GM18907 (cell line): Measurements from ENCODE around the gene HTR2A.

Experiments used
- ATAC-seq: cut with Tn5 transposase; IDR thresholded peaks from one replicate; pipeline ENCODE4 v1.9.1; 2021; ENCODE audit warnings: mild to moderate bottlenecking, moderate library complexity; ENCODE audit not compliant: unreplicated experiment

HTR2A gene

DNA sequence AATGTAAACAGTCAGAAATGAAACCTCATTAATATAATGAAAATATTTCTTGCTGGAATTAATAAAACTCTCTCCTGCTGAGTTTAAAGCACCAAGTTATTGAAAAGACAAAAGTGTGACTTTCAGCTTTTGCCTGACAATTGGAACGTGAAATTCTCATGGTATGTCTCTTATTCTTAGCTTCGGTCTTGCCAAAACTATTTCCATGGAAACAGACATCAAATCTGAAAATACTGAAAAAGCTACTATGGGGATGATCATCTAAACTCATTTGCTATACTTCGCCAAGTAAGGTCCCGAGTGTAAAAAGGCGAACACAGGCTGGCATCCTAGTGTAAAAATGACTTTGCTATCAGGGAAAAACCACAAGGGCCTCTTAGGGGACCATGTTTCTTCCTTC is 22.8 kb downstream of the HTR2A start:
- ATAC-seq = no peak

DNA sequence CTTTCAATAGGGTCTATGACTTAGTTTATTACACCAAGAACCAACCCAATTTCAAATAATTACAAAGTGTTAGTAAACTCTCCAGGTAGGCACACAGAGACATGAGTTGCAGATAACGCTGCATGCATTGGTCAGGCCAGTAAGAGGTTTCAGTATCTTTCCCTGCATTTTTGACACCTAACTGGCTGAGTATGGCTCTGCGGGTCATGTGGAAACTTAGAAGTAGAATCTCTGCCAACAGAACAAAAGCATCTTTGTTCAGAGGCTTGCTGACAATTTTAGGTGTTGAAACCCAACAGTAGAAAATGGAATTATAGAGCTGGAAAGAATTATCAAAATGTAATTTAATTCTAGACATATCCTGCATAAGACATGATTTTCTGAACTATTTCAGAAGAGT is 25.3 kb downstream of the HTR2A start:
- ATAC-seq = no peak

DNA sequence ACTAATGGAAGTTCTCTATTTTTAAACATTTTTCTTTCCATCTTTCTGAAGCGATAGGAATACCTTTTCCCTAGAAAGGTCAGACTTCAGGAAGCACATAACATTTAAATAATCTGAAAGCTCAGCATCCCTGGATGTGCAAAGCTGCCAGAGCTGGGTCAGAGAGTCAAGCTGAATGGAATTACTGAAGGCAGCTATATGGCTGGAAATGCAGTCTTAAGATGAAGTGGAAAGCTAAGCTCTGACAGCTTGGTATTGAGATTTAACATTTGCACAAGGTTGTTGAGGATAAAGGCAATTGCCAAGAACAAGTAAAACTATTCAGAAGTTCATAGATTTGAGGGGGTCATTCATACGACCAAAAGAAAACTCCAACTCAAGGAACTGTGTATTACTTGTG is 28.8 kb downstream of the HTR2A start:
- no peak for ATAC-seq

DNA sequence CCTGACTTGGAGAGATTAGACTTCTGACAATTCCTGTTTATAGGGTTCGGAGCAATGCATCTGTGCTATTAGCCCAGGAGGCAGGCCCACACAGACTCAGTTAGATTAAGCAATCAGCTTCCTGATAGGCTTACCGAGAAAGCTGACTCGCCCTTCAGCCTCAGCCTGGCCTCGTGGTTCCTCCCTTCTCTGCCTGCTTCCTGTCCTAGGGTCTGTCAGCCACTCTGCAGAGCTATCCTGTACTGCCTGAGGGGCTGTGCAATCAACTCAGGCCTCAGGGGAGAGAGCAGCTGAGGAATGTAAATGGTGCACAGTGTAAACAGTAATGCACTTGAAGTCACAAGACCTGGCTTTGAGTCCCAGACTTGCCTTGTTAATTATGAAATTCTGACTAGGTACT is 30.7 kb downstream of the HTR2A start:
- ATAC-seq = no peak

DNA sequence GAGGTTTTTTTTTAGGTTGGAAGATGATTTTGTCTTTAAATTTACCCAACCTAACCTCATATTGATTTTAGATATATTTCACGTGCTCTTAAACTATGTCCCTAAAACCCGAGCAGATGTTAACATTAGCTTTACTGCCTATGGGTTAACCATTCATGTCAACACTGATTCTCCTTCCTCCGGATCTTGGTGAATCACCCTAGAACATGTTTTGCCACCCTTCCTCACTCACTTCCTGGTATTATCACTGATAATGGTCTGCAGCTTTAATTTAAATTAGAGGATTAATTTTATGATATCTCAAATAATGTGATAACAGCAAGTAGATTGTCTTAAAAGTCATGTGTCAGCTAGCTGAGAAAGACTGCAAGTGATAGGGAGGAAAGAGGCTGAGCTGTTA is 31.9 kb downstream of the HTR2A start:
- ATAC-seq = no peak

DNA sequence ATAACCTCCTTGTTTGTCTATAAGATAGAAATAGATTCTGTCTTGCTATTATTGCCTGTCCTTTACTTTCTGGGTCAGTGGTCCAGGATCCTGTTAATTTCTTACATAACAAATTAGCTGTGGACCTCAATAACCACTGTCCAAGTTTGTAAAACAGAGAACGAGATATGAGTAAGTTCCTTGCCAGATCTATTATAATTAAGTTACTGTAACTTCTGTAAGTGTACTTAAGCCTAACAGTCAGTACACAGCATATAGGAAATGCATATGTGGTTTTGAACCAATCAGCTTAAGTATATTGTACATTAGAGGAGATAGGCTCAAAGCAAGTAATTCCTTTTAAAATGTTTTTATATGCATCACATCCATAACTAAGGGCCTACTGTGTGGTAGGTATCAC is 34.9 kb downstream of the HTR2A start:
- ATAC-seq = peak; percentile 55

DNA sequence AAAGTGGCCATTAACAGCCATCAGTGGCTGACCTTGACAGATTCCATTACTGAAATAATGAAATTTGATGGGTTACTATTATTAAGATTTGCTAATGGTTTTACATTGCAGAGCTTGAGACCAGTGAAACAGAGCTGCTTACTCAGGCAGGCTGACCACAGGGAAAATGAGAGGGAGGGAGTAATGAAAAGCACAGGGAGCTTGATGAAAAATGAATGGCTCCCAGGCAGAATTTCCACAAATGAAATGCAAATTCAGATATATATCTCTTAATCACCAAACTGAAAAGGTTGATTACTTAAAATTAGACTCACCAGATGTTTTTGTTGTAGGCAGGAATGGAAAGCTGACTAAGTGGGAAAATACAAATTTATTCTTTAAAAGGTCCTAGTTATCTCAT is 36.1 kb downstream of the HTR2A start:
- ATAC-seq = no peak

DNA sequence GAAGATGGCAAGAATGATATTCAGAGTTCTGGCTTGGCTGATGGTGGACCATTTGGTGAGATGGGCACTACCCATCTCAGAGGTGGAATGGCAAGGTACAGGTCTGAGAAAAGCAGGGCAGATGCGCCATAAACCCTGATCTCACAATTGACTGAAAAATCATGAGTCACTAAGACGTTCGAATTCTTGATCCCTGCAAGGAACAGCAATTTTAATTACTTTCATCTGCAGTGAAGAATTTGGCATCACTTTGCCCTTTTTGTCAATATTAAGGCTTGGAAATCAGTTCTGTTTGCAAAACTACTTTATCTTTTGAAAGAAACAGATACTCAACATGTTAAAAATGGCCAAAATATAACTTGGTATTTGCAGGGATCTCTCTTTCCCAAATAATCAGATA is 38.1 kb downstream of the HTR2A start:
- no peak for ATAC-seq

DNA sequence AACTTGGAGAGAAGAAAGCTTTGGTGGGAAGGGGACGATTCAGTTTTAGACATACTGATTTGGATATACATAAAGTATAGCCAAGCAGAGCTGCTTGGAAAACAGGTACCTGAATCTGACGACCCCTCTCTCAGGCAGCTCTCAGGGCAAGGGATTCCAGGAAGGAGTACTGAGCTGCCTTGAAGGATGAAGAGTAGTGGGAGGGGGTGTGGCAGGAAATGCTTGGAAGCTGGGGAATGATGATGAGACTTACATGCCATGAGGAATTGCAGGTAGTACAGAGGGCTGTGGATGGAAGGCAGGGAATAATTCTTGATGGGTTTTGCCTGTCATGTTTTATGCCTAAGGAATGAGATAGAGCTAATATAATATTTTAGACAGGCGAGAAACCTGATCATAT is 38.7 kb downstream of the HTR2A start:
- no peak for ATAC-seq

DNA sequence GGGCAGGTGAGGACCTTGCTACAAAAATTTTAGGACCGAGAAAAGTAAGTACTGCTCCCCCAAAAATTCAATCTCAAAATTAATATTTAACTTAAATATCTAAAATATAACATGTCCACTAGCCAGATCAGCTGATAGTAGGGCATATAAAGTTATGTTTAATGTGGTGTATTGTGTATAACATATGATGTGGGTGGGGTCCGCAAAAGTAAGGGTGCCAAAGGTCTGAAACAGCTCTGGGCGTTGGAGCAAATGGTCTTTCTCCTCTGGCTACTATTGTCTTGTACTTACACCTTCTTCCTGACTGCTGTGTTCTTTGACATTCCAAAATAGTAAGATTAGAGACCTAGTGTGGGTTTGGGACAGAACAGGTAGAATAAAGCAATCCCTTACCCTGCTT is 41.2 kb downstream of the HTR2A start:
- no peak for ATAC-seq

DNA sequence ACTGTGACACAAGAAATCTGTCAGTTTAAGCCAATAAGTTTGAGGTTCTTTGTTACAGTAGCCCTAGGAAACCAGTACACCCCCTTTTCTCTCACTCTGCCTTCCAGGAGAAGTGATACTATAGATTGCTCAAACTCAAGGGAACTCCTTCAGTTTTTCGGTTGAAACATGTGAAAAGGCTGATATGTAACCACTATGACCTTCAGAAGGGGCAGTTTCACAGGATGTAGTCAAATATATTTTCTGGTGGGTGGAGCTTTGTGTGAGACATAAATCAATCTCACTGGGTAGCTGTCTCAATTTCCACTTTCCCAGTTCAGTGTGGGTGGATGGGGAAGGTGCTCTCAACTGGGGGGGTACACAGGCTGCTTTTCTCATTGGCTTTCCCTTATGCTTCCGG is 41.7 kb downstream of the HTR2A start:
- peak; percentile 74 for ATAC-seq

DNA sequence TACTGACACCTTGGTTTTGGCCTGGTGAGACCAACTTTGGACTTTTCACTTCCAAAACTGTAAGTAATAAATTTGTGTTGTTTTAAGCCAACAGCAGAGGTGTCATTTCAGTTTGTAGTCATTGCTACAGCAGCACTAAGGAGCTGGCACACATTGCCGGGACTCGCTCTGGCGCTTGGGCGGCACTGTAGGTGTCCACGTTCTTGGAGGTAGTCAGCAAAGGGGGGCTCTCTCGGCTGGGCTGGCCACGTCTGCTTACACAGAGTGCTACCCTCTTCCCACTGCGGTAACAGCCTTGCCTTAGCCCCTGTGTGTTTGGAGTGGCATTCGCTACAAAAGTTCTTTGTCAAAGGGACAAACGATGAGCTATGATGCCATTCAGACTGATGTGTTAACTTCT is 44.7 kb downstream of the HTR2A start:
- no peak for ATAC-seq

DNA sequence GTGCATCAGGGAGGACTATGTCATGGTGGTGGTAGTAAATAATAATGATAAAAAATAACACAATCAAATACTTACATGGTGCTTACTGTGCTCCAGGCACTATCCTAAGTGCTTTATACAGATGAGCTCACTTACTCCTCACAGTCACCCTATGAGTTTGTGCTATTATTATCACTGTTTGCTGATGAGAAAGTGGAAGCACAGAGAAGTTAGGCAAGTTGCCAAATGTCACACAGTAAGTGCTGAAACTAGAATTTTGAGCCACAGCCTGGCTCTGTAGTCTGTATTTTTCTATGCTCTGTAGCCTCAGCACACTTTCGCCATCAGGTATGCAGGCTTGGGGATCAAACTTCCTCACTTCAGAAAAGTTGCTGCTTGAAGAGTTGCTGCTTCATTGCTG is 46.6 kb downstream of the HTR2A start:
- ATAC-seq = no peak

DNA sequence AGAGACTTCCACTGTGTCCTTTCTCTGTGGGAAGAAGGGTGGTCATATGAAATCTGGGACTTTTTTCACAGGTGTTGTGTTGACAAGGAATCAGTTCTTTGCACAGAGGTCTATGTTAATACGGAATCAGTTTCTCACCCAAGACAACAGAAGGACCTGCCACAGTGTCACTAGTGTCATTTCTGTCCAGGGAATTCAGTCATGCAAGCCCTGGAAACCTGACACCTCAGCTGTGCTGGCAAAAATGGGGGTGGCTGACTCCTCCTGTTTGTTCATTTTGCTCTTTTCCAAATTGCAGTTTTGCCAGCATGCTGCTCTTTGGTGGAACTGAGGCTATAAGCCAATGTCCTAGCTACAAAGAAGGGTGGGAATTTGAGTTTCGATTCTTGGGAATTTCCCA is 50.1 kb downstream of the HTR2A start:
- ATAC-seq = no peak

DNA sequence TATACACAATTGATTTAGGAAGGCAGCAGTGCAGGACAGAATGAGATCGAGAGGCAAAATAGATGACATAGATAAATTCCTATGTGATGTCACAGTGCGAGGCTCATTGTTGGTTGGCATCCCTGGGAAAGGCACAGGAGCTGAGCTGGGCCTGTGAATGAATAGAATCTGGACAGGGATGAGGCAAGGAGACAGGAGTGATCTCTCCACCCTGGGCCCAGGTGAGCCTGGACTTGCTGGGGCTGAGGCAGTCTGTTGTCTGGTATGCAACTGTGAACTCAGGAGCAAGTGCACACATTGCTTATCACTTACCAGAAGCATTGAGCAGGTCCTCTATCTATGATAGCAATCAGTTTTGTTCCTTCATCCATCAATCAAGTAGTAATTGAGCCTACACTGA is 51.7 kb downstream of the HTR2A start:
- no peak for ATAC-seq

DNA sequence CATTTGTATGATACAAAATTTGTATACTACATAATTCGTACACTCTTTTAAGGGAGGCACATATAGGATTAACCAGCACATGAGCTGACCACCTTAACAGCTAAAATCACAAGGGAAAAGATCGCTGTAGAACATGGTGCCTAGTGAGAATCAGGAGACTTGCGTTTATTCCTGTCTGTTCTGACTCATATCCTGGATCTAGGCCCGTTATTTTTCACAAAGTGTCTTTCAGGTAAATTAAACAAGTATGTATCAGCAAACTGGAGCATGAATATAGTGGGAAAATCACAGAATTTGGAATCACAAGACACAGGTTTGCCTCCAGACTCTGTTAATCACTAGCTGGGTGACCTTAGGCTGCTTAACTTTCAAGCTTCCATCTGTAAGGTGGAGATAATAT is 52.4 kb downstream of the HTR2A start:
- no peak for ATAC-seq

DNA sequence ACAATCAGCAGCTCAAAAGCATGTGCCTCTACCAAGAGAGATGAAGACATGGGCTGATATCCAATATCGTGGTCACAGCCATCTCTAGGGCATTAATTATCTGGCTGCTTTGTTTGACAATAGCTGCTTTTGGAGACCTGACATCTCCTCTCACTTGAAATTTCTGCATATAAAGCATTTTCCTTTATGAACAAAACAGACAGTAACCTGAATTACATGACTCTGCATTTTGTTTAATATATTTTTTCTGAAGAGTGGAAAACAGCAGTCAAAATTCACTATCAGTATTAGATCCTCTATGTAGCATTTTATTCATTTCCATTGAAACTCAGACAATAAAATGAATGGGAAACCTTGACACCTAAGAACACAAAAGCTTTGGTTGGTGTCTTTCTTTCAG is 57.5 kb downstream of the HTR2A start:
- no peak for ATAC-seq

DNA sequence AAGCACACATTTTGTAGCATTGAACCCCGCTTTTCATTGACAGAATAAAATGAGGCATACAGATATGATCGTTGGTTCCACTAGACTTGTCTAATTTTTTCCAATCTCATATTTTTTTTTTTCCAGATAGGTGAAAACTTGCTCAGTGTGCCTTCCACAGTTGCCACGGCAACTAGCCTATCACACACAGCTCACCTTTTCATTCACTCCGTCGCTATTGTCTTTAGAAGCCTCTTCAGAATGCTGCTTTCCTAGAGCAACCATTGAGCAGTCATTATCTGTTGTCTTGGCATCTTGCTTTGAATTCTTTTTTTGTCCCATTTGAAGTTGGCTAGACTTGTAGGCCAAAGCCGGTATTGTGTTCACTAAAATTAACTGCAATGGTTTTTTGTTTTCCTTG is 62.2 kb downstream of the HTR2A start:
- no peak for ATAC-seq

DNA sequence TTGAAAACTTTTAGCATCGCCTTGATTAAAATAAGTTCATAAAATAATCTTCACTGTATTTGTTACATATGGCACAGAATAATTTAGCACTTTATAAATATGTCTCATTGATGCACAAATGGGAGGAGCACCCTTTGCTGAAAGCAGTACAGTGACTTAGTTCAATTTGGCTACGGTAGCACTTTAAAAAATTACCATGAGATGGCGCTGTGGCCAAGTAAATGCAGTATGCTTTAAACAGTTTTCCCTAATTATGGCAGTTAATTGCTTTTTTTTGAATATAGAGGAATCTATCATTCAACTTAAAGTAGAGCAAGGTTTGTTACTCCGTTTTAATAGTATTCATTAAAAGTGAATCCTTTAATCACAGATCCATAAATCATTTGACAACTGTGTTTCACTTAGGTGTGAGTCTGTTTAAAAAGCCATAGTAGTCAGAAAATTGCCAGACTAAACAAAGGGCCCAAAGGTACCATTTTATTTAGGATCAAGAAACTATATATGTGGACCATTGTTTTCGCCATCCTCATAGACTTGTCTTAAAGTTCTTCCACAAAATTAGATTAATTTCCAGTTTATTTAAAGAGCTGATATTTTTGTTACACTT is 65.2 kb downstream of the HTR2A start:
- ATAC-seq = no peak

DNA sequence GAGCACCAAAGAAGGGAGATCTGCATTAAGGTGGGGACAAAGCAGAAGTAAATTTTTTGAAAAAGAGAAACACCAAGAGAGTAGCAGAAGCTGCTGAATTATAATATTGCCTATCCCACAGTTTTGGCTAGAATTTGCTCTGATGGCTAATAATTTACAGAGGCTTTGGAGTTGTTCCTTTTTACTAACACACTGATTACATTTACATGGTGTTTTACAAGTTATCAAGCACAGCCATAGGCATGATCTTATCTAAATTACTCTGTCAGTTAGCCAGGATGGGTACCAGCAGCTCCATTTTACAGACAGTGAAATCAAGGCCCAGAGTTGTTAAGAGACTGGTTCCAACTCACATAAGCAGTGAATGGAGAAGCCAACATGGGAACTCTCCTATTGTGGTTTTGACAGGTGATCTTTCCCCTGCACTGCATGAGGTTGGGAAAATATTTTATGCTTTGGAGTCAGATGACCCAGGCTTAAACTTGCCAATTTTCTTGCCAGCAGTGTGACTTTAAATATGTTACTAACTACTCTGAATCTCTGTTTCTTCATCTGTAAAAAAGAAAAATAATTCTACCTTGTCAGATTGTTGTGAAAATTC is 66.3 kb downstream of the HTR2A start:
- ATAC-seq = no peak

DNA sequence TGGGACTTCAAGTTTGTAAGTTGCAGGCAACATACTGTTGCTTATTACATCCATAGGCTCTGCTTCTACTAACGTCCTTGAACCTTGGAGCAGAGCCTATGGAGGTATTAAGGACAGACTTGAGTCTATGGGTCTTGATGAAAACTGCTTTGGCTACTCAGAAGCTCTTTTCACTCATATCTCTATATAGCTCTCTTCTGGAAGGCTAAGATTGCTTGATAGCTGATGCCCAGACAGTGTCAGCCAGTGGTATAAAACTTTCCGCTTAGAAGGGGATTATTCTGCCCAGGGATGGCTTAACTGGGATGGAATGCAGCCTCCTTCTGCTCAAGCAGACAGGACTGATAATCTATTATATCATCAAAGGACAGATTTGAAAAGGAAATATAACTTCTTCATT is 74.3 kb downstream of the HTR2A start:
- ATAC-seq = no peak

DNA sequence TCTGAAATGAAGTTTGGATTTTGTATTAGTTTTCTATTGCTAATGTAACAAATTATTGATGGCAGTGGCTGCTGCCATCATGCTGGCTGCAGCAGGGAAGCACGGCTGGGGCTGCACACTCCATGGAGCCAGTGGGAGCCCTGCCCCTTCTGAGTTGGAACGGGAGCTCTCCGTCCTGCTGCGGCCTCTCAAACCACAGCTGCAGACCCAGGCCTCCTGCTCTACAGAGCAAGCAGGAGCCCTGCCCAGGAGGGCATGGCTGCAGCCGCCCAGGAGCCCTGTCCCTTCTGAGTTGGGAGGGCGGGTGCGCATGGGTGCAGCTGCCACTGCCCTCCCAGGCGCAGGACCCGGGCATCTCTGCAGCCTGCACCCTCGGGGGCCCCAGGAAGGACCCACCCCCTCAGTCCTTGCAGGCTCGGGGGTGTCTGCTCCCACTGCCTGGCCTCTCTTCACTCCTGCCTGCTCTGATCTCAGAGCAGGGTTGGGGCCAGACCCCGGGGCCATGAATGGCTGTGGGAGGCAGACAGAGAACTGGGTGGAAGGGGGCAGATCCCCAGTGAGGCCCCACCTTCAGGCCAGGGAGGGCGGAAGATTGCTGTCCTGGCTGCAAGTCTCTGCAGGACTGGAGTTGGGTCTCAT is 78.9 kb downstream of the HTR2A start:
- ATAC-seq = no peak

DNA sequence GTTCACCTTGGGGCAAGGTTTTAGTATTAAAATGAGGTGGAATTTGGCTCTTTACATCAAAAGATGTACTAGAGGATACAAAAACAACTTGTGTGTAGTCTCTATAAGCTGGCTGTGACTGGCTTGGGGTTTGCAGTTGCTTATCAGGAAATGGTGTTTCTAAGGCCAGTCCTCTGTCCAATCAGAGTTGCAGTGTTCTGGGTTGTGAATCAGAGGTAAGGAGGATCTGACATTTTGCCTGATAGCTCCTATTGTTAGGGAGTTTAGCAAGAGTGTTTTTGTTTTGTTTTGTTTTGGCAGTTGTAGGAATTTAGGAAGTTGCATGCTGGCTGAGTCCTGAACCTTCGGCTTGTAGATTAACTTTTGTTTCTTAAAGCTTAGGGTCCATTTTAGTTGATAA is 79.8 kb downstream of the HTR2A start:
- no peak for ATAC-seq
